ENCODE data around the gene RIC8B. TPM values are rescaled to one million over a fixed set of nuclear protein-coding genes. Genes with fewer than 3 reads are reported as not detected.

RIC8B gene
- total and polyA plus RNA-seq, 2 of the 13 experiments (the other 11 are each of a cell fraction or from before 2014, with no cell fraction given), result 5.1 to 7.5 TPM

GRCh38 chr12:106773286-106774004 lies 1.0 kb upstream of the RIC8B start (continued):
- TF ChIP-seq SNAPC4 (CRISPR knock-in tag; IDR thresholded peaks at IDR 0.05), result 0 out of 2 replicates have a peak, but pooled peaks have one; percentile 1
- TF ChIP-seq ZBTB2 (CRISPR knock-in tag; IDR thresholded peaks at IDR 0.05; ENCODE audit: low read depth), result no peak
- no peak for TF ChIP-seq ARHGAP35 (CRISPR knock-in tag; IDR thresholded peaks at IDR 0.05; ENCODE audit: borderline replicate concordance)
- TF ChIP-seq SNAPC2 (CRISPR knock-in tag; IDR thresholded peaks at IDR 0.05), result no peak
- TF ChIP-seq ZNF280D (CRISPR knock-in tag; IDR thresholded peaks at IDR 0.05), result 0 out of 2 replicates have a peak, but pooled peaks have one; percentile 18
- peak; percentile 85 for TF ChIP-seq ZBTB38 (CRISPR knock-in tag; IDR thresholded peaks at IDR 0.05)
- TF ChIP-seq CHD4 (IDR thresholded peaks at IDR 0.05; ENCODE audit: borderline replicate concordance, low read length), result peak; percentile 51; the same call in 1 of the 2 replicates
- no peak for TF ChIP-seq ZNF570 (CRISPR knock-in tag; IDR thresholded peaks at IDR 0.05; ENCODE audit: borderline replicate concordance)
- TF ChIP-seq, protein P1, sequence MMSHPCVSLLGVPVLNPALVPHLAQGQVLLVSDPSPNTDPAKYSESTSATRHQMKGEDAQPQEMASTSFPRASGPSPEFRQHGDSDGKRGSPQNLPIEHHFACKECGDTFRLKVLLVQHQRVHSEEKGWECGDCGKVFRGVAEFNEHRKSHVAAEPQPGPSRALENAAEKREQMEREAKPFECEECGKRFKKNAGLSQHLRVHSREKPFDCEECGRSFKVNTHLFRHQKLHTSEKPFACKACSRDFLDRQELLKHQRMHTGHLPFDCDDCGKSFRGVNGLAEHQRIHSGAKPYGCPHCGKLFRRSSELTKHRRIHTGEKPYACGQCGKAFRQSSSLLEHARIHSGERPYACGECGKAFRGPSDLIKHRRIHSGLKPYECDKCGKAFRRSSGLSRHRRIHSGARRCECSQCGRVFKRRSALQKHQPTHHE (CRISPR knock-in tag; IDR thresholded peaks at IDR 0.05; ENCODE audit: borderline replicate concordance), result no peak
- peak; percentile 71; the same call in 1 of the 2 replicates for TF ChIP-seq POGK (CRISPR knock-in tag; conservative IDR thresholded peaks at IDR 0.05)
- TF ChIP-seq THAP11 (CRISPR knock-in tag; IDR thresholded peaks at IDR 0.05), result no peak
- TF ChIP-seq MEF2D (CRISPR knock-in tag; IDR thresholded peaks at IDR 0.05), result no peak
- TF ChIP-seq ADNP (CRISPR knock-in tag; IDR thresholded peaks at IDR 0.05), result no peak

All from HepG2 (cell line).